Right cardiac atrium (tissue), 5 donors: ENCODE measurements around the gene ROCK2. TPM values are rescaled to one million over a fixed set of nuclear protein-coding genes. Genes with fewer than 3 reads are reported as not detected.
"Not testable (repeated sequence)": the region's sequence is repeated elsewhere in the genome, so short reads cannot be mapped to it uniquely, and the experiment has no call there.

Source experiments
- ATAC-seq, 2 donors: fragments of 200-7000 bp; cut with Tn5 transposase; one replicate each; pipeline versions ENCODE4 v1.8.0 to v1.9.1; 2020; ENCODE audit warnings: moderate library complexity in 2 of 2, mild to moderate bottlenecking in 1 of 2
- DNase-seq, 3 donors: peaks; one replicate each; pipeline ENCODE4 v3.0.0-alpha.2; 2020
- H3K27ac ChIP-seq: one replicate; pipeline ENCODE4 v1.5.1; 2013; ENCODE audit warnings: mild to moderate bottlenecking, low read length, control low read depth, moderate library complexity
- H3K27me3 ChIP-seq: one replicate; pipeline ENCODE4 v1.6.1; 2013; ENCODE audit not compliant: control insufficient read depth, insufficient read depth
- H3K4me1 ChIP-seq: one replicate; pipeline ENCODE4 v1.6.1; 2013; ENCODE audit warnings: low read length; ENCODE audit not compliant: control insufficient read depth, insufficient read depth
- H3K4me3 ChIP-seq: one replicate; pipeline ENCODE4 v1.5.1; 2013; ENCODE audit warnings: low read length, control low read depth
- H3K9me3 ChIP-seq: one replicate; pipeline ENCODE4 v1.6.1; 2013; ENCODE audit warnings: low read length; ENCODE audit not compliant: control insufficient read depth
- WGBS: extraction: QIAGEN DNeasy Blood & Tissue Kit; methylation state at CpG from one replicate; pipeline ENCODE4 v1.1.7; 2013; 5-methylcytosine and 5-hydroxymethylcytosine counted together
- intact Hi-C, 4 donors: fragments of 100-400 bp; cut with DNase I; formaldehyde crosslinking; loops; one replicate each; pipeline versions ENCODE4 v1.11.0 to v1.14.0; 2022 to 2023
- polyA plus RNA-seq: library from polyadenylated mRNA; stranded (reverse); fragments of 200-250 nt; gene quantifications from one replicate; pipeline ENCODE4 v1.2.3, GENCODE V29; 2013
- total RNA-seq, 4 donors: library from RNA; stranded (reverse); fragmentation: NEBNext Ultra II Directional; extraction: Animal tissue kit (Norgen Biotek cat#: 25700); gene quantifications; one replicate each; pipeline ENCODE4 v1.2.1, GENCODE V29; 2021
- donor health status: healthy with polysubstance abuse.
- donor health status: DM: no; HTN: yes; CAD: no.
- donor health status: DM: no; HTN: no; CAD: no.
- donor health status: DM: no; HTN: yes; CAD: no; lungs with severe emphysema.
- donor health status: DM: yes; HTN: yes; CAD: no.

Gene ROCK2
- total and polyA plus RNA-seq, 5 donors = 10.0 to 60.7 (median 40.4) TPM

GRCh38 chr2:11234309-11234708 is 110.1 kb downstream of the ROCK2 start:
- Histone ChIP-seq H3K9me3 (no peaks in the 10 kb centered on the region), H3K27me3 (no peaks in the 10 kb centered on the region), H3K27ac (no peak overlapping the region), H3K4me3 (no peak overlapping the region), H3K4me1 (no peaks in the 10 kb centered on the region)
- intact Hi-C loops = loop anchor here in 3 of 4 donors (1.0 to 10.0 kb wide), 6 partner anchors 100 to 210 kb away; partner anchors contain the start of gene ROCK2 (in 2 of the 3)
- WGBS = 70% methylated on average over 1 of the region's 1 CpG
- ATAC-seq (no peak), DNase-seq (no peak)

- intact Hi-C loops = loop anchor here in 3 of 4 donors (5.0 to 10.0 kb wide), 4 partner anchors 96 to 214 kb away; partner anchors contain the start of gene ROCK2 (in 2 of the 3)
- H3K9me3 ChIP-seq, H3K4me1 ChIP-seq, ATAC-seq, H3K27me3 ChIP-seq, H3K27ac ChIP-seq, H3K4me3 ChIP-seq, DNase-seq: not testable (repeated sequence)
- WGBS = 92% methylated on average over 11 of the region's 11 CpGs
Observed at GRCh38 chr2:11231193-11231592, 113.2 kb downstream of the ROCK2 start.

- intact Hi-C loops = no loop called here
- 49% methylated on average over 1 of the region's 1 CpG for WGBS
- ATAC-seq = no peak
Observed at GRCh38 chr2:11228692-11229091, 115.7 kb downstream of the ROCK2 start.

GRCh38 chr2:11227595-11227994 is 116.8 kb downstream of the ROCK2 start:
- no peaks in the 10 kb centered on the region for H3K9me3 ChIP-seq
- H3K27me3 ChIP-seq = no peaks in the 10 kb centered on the region
- no peak overlapping the region for H3K4me3 ChIP-seq
- ATAC-seq (no peak), DNase-seq (no peak)
- no peak overlapping the region for H3K27ac ChIP-seq
- intact Hi-C loops = no loop called here
- no peaks in the 10 kb centered on the region for H3K4me1 ChIP-seq

More at GRCh38 chr2:11228692-11229091, 115.7 kb downstream of the ROCK2 start:
- H3K4me3 ChIP-seq = no peak overlapping the region
- no peaks in the 10 kb centered on the region for H3K4me1 ChIP-seq
- H3K27me3 ChIP-seq = no peaks in the 10 kb centered on the region
- DNase-seq = no peak
- H3K27ac ChIP-seq = no peak overlapping the region
- H3K9me3 ChIP-seq = no peaks in the 10 kb centered on the region

- Histone ChIP-seq H3K27ac (no peak overlapping the region), H3K4me3 (no peak overlapping the region), H3K27me3 (no peaks in the 10 kb centered on the region), H3K4me1 (no peaks in the 10 kb centered on the region), H3K9me3 (no peaks in the 10 kb centered on the region)
- ATAC-seq = no peak
- intact Hi-C loops = no loop called here
- DNase-seq = no peak
Observed at GRCh38 chr2:11224887-11225286, 119.5 kb downstream of the ROCK2 start.

- WGBS = 91% methylated on average over 5 of the region's 5 CpGs
- no peak for DNase-seq
- Histone ChIP-seq H3K4me1 (no peaks in the 10 kb centered on the region), H3K27me3 (no peaks in the 10 kb centered on the region), H3K27ac (no peak overlapping the region), H3K4me3 (no peak overlapping the region), H3K9me3 (no peaks in the 10 kb centered on the region)
- no peak for ATAC-seq
- intact Hi-C loops = no loop called here
Observed at GRCh38 chr2:11222845-11223244, 121.6 kb downstream of the ROCK2 start.

- no peak overlapping the region for H3K27ac ChIP-seq
- H3K4me3 ChIP-seq = no peak overlapping the region
- ATAC-seq (no peak), DNase-seq (no peak)
- no peaks in the 10 kb centered on the region for H3K27me3 ChIP-seq
- H3K9me3 ChIP-seq = no peaks in the 10 kb centered on the region
- H3K4me1 ChIP-seq = no peaks in the 10 kb centered on the region
- intact Hi-C loops = no loop called here
- WGBS = 97% methylated on average over 2 of the region's 2 CpGs
Observed at GRCh38 chr2:11220445-11220844, 124.0 kb downstream of the ROCK2 start.

GRCh38 chr2:11215407-11215806 is 129.0 kb downstream of the ROCK2 start:
- WGBS = 95% methylated on average over 3 of the region's 3 CpGs
- intact Hi-C loops = no loop called here
- no peak overlapping the region for H3K4me3 ChIP-seq
- ATAC-seq (no peak), DNase-seq (no peak)
- no peaks in the 10 kb centered on the region for H3K27me3 ChIP-seq
- H3K27ac ChIP-seq = no peak overlapping the region
- no peaks in the 10 kb centered on the region for H3K9me3 ChIP-seq
- H3K4me1 ChIP-seq = no peaks in the 10 kb centered on the region

GRCh38 chr2:11214770-11215169 is 129.7 kb downstream of the ROCK2 start:
- no peak for DNase-seq
- Histone ChIP-seq H3K4me3 (no peak overlapping the region), H3K4me1 (no peaks in the 10 kb centered on the region), H3K27me3 (no peaks in the 10 kb centered on the region), H3K27ac (no peak overlapping the region), H3K9me3 (no peaks in the 10 kb centered on the region)
- no peak for ATAC-seq
- WGBS = 72% methylated on average over 4 of the region's 4 CpGs
- intact Hi-C loops = no loop called here

GRCh38 chr2:11213975-11214374 is 130.5 kb downstream of the ROCK2 start:
- Histone ChIP-seq H3K9me3 (no peaks in the 10 kb centered on the region), H3K27me3 (no peaks in the 10 kb centered on the region), H3K4me3 (no peak overlapping the region), H3K27ac (no peak overlapping the region), H3K4me1 (no peaks in the 10 kb centered on the region)
- 95% methylated on average over 1 of the region's 1 CpG for WGBS
- DNase-seq (no peak), ATAC-seq (no peak)
- intact Hi-C loops = no loop called here

- Histone ChIP-seq H3K4me3 (no peak overlapping the region), H3K4me1 (no peaks in the 10 kb centered on the region), H3K27me3 (no peaks in the 10 kb centered on the region), H3K9me3 (no peaks in the 10 kb centered on the region), H3K27ac (no peak overlapping the region)
- 93% methylated on average over 5 of the region's 5 CpGs for WGBS
- ATAC-seq (no peak), DNase-seq (no peak)
- intact Hi-C loops = no loop called here
Observed at GRCh38 chr2:11213090-11213638, 131.3 kb downstream of the ROCK2 start.

- Histone ChIP-seq H3K4me1 (no peaks in the 10 kb centered on the region), H3K9me3 (no peaks in the 10 kb centered on the region), H3K27me3 (no peaks in the 10 kb centered on the region), H3K27ac (no peak overlapping the region), H3K4me3 (no peak overlapping the region)
- intact Hi-C loops = no loop called here
- DNase-seq (no peak), ATAC-seq (no peak)
Observed at GRCh38 chr2:11212645-11213044, 131.8 kb downstream of the ROCK2 start.
